ENCODE data around the gene TRMT1. TPM values are rescaled to one million over a fixed set of nuclear protein-coding genes. Genes with fewer than 3 reads are reported as not detected.

The TRMT1 gene
- total and polyA plus RNA-seq, 2 experiments from 2014 or later, result 88.6 to 90.1 TPM

DNA sequence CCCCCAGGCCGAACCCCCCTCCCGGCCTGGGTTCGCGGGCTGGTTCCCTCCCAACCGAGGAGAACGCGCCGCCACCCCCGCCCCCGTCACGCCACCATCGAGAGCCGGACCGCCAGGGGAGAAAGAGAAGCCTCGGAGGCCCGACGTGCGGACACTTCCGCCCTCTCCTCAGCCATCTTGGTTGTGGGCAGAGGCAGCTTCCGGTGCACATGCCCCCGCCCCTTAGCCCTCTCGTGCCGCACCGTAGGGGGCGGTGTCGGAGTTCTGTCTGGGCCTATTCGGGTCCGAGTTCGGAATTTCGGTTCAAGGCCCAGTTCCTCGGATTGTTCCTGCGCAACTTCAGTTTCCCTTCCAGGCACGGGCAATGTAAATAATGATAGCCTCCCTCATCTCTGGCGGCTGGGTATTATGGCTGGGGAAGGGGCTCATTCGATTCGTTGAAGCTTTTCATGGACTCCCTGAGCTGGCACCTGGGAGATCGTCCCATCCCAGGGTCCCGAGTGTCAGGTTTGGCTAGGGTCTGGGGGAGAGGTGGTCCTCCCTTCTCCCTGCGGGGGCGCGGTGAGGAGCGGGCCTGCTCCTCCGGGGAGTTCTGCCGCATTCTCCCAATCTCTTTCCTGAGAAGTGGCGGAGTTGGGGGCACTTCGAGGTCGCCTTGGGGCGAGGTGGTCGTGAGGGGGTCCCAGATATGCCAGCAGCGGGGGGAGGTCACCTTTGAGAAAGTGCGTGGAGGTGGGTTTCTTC is 33.8 kb upstream of the TRMT1 start, which contains the start of the genes IER2 and STX10:
Gene IER2, plus strand, starts transcription at position 225 of the 744 bp plus-strand sequence. CDS start 2,776 bp downstream, outside the sequence.
Gene STX10, minus strand, starts transcription at position 189 of the 744 bp plus-strand sequence. CDS start 202 bp downstream, outside the sequence.
- peak within 1 kb of the TSS; percentile 59; the same call in 1 of the 2 replicates for H2AFZ ChIP-seq

More for the DNA sequence above, 33.8 kb upstream of the TRMT1 start, which contains the start of the genes IER2 and STX10:
- Mint-ChIP-seq H3K27ac (peak within 1 kb of the TSS; percentile 99), H3K36me3 (ENCODE audit: low read depth) (peaks cover 35% of the 10 kb centered on the region), H3K4me1 (peaks cover 12% of the 10 kb centered on the region), H3K4me3 (peak within 1 kb of the TSS; percentile 99), H3K9me3 (peaks cover 23% of the 10 kb centered on the region), H3K27me3 (ENCODE audit: insufficient read depth, low read depth, poor library complexity) (peaks cover 48% of the 10 kb centered on the region)
- TF ChIP-seq EZH2phosphoT487 (IDR thresholded peaks at IDR 0.05; ENCODE audit: unreplicated experiment), result no peak
- TF ChIP-seq, protein P1, sequence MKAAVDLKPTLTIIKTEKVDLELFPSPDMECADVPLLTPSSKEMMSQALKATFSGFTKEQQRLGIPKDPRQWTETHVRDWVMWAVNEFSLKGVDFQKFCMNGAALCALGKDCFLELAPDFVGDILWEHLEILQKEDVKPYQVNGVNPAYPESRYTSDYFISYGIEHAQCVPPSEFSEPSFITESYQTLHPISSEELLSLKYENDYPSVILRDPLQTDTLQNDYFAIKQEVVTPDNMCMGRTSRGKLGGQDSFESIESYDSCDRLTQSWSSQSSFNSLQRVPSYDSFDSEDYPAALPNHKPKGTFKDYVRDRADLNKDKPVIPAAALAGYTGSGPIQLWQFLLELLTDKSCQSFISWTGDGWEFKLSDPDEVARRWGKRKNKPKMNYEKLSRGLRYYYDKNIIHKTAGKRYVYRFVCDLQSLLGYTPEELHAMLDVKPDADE (IDR thresholded peaks at IDR 0.05), result peak; percentile 91
- no peak for TF ChIP-seq ZNF114 (CRISPR knock-in tag; IDR thresholded peaks at IDR 0.05)
- TF ChIP-seq POLR2AphosphoS5 (IDR thresholded peaks at IDR 0.05; ENCODE audit: low read depth), result peak; percentile 56; the same call in 1 of the 2 replicates
- TF ChIP-seq ZNF331 (CRISPR knock-in tag; IDR thresholded peaks at IDR 0.05; ENCODE audit: low read depth), result no peak
- TF ChIP-seq, protein P2, sequence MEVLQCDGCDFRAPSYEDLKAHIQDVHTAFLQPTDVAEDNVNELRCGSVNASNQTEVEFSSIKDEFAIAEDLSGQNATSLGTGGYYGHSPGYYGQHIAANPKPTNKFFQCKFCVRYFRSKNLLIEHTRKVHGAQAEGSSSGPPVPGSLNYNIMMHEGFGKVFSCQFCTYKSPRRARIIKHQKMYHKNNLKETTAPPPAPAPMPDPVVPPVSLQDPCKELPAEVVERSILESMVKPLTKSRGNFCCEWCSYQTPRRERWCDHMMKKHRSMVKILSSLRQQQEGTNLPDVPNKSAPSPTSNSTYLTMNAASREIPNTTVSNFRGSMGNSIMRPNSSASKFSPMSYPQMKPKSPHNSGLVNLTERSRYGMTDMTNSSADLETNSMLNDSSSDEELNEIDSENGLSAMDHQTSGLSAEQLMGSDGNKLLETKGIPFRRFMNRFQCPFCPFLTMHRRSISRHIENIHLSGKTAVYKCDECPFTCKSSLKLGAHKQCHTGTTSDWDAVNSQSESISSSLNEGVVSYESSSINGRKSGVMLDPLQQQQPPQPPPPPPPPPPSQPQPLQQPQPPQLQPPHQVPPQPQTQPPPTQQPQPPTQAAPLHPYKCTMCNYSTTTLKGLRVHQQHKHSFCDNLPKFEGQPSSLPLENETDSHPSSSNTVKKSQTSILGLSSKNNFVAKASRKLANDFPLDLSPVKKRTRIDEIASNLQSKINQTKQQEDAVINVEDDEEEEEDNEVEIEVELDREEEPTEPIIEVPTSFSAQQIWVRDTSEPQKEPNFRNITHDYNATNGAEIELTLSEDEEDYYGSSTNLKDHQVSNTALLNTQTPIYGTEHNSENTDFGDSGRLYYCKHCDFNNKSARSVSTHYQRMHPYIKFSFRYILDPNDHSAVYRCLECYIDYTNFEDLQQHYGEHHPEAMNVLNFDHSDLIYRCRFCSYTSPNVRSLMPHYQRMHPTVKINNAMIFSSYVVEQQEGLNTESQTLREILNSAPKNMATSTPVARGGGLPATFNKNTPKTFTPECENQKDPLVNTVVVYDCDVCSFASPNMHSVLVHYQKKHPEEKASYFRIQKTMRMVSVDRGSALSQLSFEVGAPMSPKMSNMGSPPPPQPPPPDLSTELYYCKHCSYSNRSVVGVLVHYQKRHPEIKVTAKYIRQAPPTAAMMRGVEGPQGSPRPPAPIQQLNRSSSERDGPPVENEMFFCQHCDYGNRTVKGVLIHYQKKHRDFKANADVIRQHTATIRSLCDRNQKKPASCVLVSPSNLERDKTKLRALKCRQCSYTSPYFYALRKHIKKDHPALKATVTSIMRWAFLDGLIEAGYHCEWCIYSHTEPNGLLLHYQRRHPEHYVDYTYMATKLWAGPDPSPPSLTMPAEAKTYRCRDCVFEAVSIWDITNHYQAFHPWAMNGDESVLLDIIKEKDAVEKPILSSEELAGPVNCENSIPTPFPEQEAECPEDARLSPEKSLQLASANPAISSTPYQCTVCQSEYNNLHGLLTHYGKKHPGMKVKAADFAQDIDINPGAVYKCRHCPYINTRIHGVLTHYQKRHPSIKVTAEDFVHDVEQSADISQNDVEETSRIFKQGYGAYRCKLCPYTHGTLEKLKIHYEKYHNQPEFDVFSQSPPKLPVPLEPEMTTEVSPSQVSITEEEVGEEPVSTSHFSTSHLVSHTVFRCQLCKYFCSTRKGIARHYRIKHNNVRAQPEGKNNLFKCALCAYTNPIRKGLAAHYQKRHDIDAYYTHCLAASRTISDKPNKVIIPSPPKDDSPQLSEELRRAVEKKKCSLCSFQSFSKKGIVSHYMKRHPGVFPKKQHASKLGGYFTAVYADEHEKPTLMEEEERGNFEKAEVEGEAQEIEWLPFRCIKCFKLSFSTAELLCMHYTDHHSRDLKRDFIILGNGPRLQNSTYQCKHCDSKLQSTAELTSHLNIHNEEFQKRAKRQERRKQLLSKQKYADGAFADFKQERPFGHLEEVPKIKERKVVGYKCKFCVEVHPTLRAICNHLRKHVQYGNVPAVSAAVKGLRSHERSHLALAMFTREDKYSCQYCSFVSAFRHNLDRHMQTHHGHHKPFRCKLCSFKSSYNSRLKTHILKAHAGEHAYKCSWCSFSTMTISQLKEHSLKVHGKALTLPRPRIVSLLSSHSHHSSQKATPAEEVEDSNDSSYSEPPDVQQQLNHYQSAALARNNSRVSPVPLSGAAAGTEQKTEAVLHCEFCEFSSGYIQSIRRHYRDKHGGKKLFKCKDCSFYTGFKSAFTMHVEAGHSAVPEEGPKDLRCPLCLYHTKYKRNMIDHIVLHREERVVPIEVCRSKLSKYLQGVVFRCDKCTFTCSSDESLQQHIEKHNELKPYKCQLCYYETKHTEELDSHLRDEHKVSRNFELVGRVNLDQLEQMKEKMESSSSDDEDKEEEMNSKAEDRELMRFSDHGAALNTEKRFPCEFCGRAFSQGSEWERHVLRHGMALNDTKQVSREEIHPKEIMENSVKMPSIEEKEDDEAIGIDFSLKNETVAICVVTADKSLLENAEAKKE (CRISPR knock-in tag; IDR thresholded peaks at IDR 0.05), result no peak
- TF ChIP-seq NANOG (IDR thresholded peaks at IDR 0.05; ENCODE audit: borderline replicate concordance), result no peak
- TF ChIP-seq, protein P3, sequence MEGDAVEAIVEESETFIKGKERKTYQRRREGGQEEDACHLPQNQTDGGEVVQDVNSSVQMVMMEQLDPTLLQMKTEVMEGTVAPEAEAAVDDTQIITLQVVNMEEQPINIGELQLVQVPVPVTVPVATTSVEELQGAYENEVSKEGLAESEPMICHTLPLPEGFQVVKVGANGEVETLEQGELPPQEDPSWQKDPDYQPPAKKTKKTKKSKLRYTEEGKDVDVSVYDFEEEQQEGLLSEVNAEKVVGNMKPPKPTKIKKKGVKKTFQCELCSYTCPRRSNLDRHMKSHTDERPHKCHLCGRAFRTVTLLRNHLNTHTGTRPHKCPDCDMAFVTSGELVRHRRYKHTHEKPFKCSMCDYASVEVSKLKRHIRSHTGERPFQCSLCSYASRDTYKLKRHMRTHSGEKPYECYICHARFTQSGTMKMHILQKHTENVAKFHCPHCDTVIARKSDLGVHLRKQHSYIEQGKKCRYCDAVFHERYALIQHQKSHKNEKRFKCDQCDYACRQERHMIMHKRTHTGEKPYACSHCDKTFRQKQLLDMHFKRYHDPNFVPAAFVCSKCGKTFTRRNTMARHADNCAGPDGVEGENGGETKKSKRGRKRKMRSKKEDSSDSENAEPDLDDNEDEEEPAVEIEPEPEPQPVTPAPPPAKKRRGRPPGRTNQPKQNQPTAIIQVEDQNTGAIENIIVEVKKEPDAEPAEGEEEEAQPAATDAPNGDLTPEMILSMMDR (conservative IDR thresholded peaks at IDR 0.05; ENCODE audit: low read depth in 2 of 2), result peak; percentile 34 to 56; a peak in 3 of 4 replicates
- no peak for TF ChIP-seq JUNB (IDR thresholded peaks at IDR 0.05; ENCODE audit: unreplicated experiment)
- TF ChIP-seq, protein P4, sequence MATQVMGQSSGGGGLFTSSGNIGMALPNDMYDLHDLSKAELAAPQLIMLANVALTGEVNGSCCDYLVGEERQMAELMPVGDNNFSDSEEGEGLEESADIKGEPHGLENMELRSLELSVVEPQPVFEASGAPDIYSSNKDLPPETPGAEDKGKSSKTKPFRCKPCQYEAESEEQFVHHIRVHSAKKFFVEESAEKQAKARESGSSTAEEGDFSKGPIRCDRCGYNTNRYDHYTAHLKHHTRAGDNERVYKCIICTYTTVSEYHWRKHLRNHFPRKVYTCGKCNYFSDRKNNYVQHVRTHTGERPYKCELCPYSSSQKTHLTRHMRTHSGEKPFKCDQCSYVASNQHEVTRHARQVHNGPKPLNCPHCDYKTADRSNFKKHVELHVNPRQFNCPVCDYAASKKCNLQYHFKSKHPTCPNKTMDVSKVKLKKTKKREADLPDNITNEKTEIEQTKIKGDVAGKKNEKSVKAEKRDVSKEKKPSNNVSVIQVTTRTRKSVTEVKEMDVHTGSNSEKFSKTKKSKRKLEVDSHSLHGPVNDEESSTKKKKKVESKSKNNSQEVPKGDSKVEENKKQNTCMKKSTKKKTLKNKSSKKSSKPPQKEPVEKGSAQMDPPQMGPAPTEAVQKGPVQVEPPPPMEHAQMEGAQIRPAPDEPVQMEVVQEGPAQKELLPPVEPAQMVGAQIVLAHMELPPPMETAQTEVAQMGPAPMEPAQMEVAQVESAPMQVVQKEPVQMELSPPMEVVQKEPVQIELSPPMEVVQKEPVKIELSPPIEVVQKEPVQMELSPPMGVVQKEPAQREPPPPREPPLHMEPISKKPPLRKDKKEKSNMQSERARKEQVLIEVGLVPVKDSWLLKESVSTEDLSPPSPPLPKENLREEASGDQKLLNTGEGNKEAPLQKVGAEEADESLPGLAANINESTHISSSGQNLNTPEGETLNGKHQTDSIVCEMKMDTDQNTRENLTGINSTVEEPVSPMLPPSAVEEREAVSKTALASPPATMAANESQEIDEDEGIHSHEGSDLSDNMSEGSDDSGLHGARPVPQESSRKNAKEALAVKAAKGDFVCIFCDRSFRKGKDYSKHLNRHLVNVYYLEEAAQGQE (IDR thresholded peaks at IDR 0.05; ENCODE audit: unreplicated experiment), result no peak
- peak; percentile 74 for TF ChIP-seq CREB1 (CRISPR knock-in tag; IDR thresholded peaks at IDR 0.05; ENCODE audit: low read depth)
- TF ChIP-seq STAT1 (IDR thresholded peaks at IDR 0.05; ENCODE audit: unreplicated experiment), result no peak
- TF ChIP-seq EZH2 (IDR thresholded peaks at IDR 0.05; ENCODE audit: low read depth, unreplicated experiment), result no peak
- H3K4me2 ChIP-seq, result peak within 1 kb of the TSS; percentile 98
- H3K27me3 ChIP-seq (ENCODE audit: insufficient read depth), result no peaks in the 10 kb centered on the region
- H3K79me2 ChIP-seq (replicated peaks; ENCODE audit: insufficient read depth), result peaks cover 44% of the 10 kb centered on the region
- H3K4me1 ChIP-seq (ENCODE audit: insufficient read depth), result no peaks in the 10 kb centered on the region
- H3K9me2 ChIP-seq (ENCODE audit: insufficient read depth), result no peaks in the 10 kb centered on the region
- peak within 1 kb of the TSS; percentile 90 for H3K4me3 ChIP-seq
- H4K20me1 ChIP-seq (replicated peaks; ENCODE audit: insufficient read depth), result peaks cover 8% of the 10 kb centered on the region
- H3F3A ChIP-seq (replicated peaks; ENCODE audit: low read depth), result peaks cover 19% of the 10 kb centered on the region
- H3K27ac ChIP-seq (ENCODE audit: low read depth), result peak within 1 kb of the TSS; percentile 96
- ATAC-seq (peak; percentile 32), DNase-seq (ENCODE audit: low spot score) (peak; percentile 96)
- H3K36me3 ChIP-seq (ENCODE audit: insufficient read depth), result peaks cover 7% of the 10 kb centered on the region; the same call in 1 of the 2 replicates

All from GM23338 (cell line).